HepG2 (cell line): Measurements from ENCODE around the gene JMJD6. TPM values are rescaled to one million over a fixed set of nuclear protein-coding genes. Genes with fewer than 3 reads are reported as not detected.
A peak's percentile ranks its signal among the peaks of the same experiment; 100 is the strongest.

Source experiments
- MTF2 ChIP-seq: sonication (generic); formaldehyde crosslinking; IDR thresholded peaks from 2 replicates; pipeline ENCODE4 v1.5.0; 2020; ENCODE audit warnings: missing genetic modification reagents, borderline replicate concordance
- NFIC ChIP-seq: IDR thresholded peaks from 2 replicates; pipeline ENCODE4 v1.6.1; 2012; ENCODE audit warnings: mild to moderate bottlenecking, low read length, inconsistent platforms
- SETDB1 ChIP-seq: sonication (generic); formaldehyde crosslinking; IDR thresholded peaks from 2 replicates; pipeline ENCODE4 v1.5.1; 2020; ENCODE audit warnings: missing genetic modification reagents, mild to moderate bottlenecking, borderline replicate concordance
- ZBTB21 ChIP-seq: sonication (generic); formaldehyde crosslinking; IDR thresholded peaks from 2 replicates; pipeline ENCODE4 v1.4.0; 2020; ENCODE audit warnings: missing genetic modification reagents
- ZNF382 ChIP-seq: sonication (generic); formaldehyde crosslinking; IDR thresholded peaks from 2 replicates; pipeline ENCODE4 v1.5.0; 2020; ENCODE audit warnings: missing genetic modification reagents, mild to moderate bottlenecking, borderline replicate concordance
- ZSCAN9 ChIP-seq: IDR thresholded peaks from 2 replicates; pipeline ENCODE4 v1.6.1; 2016; ENCODE audit warnings: borderline replicate concordance
- polyA plus RNA-seq, 8 experiments: library from polyadenylated mRNA; depleted of rRNA in 3 of 8; stranded (reverse) in 7 of 8; unstranded in 1 of 8; fragments of >200 nt; fragmentation: Illumina TruSeq in 4 of 8; extraction: Trizol in 4 of 8; gene quantifications; 2 replicates each; pipeline versions ENCODE4 v1.2.1 to v1.2.3, GENCODE V29; 2011 to 2016; ENCODE audit warnings: low read depth in 4 of 8, missing spikeins in 1 of 8, mixed read lengths in 1 of 8; ENCODE audit not compliant: insufficient read depth in 1 of 8
- total RNA-seq, 5 experiments: library from RNA; depleted of rRNA; stranded (reverse); fragments of >200 nt; fragmentation: Illumina TruSeq; extraction: Trizol; gene quantifications; 2 replicates each; pipeline ENCODE4 v1.2.3, GENCODE V29; 2016; ENCODE audit warnings: low read depth in 1 of 5
- TF ChIP-seq, protein P1 (sequence below): sonication (generic); formaldehyde crosslinking; IDR thresholded peaks from 2 replicates; pipeline ENCODE4 v1.4.0; 2020; ENCODE audit warnings: missing genetic modification reagents, mild to moderate bottlenecking, borderline replicate concordance
- TF ChIP-seq, protein P2 (sequence below): sonication (generic); formaldehyde crosslinking; IDR thresholded peaks from 2 replicates; pipeline ENCODE4 v1.8.0; 2022; ENCODE audit warnings: mild to moderate bottlenecking, missing genetic modification reagents
- TF ChIP-seq, protein P3 (sequence below): IDR thresholded peaks from 2 replicates; pipeline ENCODE4 v1.6.1; 2012; ENCODE audit warnings: low read depth, low read length, improper control_type of control experiment
- TF ChIP-seq, protein P4 (sequence below): sonication (generic); formaldehyde crosslinking; IDR thresholded peaks from 2 replicates; pipeline ENCODE4 v1.5.1; 2020; ENCODE audit warnings: mild to moderate bottlenecking, moderate library complexity, missing genetic modification reagents
- TF ChIP-seq, protein P5 (sequence below): sonication (generic); formaldehyde crosslinking; IDR thresholded peaks from 2 replicates; pipeline ENCODE4 v1.4.0; 2020; ENCODE audit warnings: missing genetic modification reagents, borderline replicate concordance

The JMJD6 gene
- total and polyA plus RNA-seq, 2 of the 13 experiments (the other 11 are each of a cell fraction or from before 2014, with no cell fraction given) = 33.6 to 41.0 TPM

DNA sequence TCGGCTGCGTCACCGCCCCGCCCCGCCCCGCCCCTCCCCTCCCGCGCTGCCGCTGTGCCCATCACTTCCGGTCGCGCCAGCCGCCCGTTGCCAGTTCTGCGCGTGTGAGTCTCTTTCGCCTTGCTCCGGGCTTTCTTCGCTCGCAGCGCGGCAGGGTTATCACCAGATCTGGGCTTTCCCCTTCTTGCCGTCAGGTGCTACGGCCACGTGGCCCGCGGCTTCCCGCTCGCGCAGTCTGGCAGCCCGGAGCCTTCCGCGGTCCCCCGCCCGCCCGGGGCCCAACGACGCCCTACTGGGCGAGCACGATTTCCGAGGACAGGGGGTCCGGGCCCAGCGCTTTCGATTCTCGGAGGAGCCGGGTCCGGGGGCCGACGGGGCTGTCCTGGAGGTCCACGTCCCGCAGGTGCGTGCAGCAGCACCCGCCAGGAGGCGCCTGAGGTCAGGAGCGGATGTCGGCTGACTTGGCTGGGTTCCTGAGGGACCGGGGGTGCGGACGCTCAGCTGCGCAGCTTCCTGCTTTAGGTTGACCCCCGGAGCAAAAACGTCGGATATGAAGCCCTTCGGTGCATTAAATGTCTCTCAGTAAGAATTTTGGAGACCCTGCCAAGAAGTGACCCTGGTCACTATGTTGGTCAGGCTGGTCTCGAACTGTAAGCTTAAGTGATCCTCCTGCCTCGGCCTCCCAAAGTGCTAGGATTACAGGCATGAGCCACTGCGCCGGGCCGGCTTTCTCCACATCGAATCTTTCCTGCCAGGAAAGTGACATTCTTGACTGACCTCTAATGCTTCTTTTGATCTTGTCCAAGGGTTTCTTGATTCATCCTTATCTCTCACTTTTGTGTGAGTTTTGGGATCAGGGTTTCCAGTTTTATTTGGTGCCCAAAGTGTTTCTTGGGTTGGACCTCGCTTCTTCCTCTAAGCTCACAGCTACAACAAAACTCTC lies 641 bp upstream of the JMJD6 start, which contains the start of gene METTL23 (continued):
- TF ChIP-seq, protein P1, sequence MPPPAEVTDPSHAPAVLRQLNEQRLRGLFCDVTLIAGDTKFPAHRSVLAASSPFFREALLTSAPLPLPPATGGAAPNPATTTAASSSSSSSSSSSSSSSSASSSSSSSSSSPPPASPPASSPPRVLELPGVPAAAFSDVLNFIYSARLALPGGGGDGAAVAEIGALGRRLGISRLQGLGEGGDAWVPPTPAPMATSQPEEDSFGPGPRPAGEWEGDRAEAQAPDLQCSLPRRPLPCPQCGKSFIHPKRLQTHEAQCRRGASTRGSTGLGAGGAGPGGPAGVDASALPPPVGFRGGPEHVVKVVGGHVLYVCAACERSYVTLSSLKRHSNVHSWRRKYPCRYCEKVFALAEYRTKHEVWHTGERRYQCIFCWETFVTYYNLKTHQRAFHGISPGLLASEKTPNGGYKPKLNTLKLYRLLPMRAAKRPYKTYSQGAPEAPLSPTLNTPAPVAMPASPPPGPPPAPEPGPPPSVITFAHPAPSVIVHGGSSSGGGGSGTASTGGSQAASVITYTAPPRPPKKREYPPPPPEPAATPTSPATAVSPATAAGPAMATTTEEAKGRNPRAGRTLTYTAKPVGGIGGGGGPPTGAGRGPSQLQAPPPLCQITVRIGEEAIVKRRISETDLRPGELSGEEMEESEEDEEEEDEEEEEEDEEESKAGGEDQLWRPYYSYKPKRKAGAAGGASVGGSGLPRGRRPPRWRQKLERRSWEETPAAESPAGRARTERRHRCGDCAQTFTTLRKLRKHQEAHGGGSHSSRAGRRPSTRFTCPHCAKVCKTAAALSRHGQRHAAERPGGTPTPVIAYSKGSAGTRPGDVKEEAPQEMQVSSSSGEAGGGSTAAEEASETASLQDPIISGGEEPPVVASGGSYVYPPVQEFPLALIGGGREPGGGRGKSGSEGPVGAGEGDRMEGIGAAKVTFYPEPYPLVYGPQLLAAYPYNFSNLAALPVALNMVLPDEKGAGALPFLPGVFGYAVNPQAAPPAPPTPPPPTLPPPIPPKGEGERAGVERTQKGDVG = peak; percentile 7; the same call in 1 of the 2 replicates
- TF ChIP-seq ZBTB21 = no peak; the same call in 1 of the 2 replicates
- TF ChIP-seq, protein P2, sequence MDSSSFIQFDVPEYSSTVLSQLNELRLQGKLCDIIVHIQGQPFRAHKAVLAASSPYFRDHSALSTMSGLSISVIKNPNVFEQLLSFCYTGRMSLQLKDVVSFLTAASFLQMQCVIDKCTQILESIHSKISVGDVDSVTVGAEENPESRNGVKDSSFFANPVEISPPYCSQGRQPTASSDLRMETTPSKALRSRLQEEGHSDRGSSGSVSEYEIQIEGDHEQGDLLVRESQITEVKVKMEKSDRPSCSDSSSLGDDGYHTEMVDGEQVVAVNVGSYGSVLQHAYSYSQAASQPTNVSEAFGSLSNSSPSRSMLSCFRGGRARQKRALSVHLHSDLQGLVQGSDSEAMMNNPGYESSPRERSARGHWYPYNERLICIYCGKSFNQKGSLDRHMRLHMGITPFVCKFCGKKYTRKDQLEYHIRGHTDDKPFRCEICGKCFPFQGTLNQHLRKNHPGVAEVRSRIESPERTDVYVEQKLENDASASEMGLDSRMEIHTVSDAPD = no peak
- TF ChIP-seq ZSCAN9 (CRISPR knock-in tag) = peak; percentile 57; the same call in 1 of the 2 replicates
- no peak for TF ChIP-seq SETDB1 (CRISPR knock-in tag)
- no peak for TF ChIP-seq ZNF382 (CRISPR knock-in tag)
- TF ChIP-seq, protein P3, sequence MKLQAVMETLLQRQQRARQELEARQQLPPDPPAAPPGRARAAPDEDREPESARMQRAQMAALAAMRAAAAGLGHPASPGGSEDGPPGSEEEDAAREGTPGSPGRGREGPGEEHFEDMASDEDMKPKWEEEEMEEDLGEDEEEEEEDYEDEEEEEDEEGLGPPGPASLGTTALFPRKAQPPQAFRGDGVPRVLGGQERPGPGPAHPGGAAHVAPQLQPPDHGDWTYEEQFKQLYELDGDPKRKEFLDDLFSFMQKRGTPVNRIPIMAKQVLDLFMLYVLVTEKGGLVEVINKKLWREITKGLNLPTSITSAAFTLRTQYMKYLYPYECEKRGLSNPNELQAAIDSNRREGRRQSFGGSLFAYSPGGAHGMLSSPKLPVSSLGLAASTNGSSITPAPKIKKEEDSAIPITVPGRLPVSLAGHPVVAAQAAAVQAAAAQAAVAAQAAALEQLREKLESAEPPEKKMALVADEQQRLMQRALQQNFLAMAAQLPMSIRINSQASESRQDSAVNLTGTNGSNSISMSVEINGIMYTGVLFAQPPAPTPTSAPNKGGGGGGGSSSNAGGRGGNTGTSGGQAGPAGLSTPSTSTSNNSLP = no peak
- no peak for TF ChIP-seq MTF2 (CRISPR knock-in tag)
- TF ChIP-seq, protein P4, sequence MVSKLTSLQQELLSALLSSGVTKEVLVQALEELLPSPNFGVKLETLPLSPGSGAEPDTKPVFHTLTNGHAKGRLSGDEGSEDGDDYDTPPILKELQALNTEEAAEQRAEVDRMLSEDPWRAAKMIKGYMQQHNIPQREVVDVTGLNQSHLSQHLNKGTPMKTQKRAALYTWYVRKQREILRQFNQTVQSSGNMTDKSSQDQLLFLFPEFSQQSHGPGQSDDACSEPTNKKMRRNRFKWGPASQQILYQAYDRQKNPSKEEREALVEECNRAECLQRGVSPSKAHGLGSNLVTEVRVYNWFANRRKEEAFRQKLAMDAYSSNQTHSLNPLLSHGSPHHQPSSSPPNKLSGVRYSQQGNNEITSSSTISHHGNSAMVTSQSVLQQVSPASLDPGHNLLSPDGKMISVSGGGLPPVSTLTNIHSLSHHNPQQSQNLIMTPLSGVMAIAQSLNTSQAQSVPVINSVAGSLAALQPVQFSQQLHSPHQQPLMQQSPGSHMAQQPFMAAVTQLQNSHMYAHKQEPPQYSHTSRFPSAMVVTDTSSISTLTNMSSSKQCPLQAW (CRISPR knock-in tag) = no peak; the same call in 1 of the 2 replicates
- no peak; the same call in 1 of the 2 replicates for TF ChIP-seq NFIC
- TF ChIP-seq, protein P5, sequence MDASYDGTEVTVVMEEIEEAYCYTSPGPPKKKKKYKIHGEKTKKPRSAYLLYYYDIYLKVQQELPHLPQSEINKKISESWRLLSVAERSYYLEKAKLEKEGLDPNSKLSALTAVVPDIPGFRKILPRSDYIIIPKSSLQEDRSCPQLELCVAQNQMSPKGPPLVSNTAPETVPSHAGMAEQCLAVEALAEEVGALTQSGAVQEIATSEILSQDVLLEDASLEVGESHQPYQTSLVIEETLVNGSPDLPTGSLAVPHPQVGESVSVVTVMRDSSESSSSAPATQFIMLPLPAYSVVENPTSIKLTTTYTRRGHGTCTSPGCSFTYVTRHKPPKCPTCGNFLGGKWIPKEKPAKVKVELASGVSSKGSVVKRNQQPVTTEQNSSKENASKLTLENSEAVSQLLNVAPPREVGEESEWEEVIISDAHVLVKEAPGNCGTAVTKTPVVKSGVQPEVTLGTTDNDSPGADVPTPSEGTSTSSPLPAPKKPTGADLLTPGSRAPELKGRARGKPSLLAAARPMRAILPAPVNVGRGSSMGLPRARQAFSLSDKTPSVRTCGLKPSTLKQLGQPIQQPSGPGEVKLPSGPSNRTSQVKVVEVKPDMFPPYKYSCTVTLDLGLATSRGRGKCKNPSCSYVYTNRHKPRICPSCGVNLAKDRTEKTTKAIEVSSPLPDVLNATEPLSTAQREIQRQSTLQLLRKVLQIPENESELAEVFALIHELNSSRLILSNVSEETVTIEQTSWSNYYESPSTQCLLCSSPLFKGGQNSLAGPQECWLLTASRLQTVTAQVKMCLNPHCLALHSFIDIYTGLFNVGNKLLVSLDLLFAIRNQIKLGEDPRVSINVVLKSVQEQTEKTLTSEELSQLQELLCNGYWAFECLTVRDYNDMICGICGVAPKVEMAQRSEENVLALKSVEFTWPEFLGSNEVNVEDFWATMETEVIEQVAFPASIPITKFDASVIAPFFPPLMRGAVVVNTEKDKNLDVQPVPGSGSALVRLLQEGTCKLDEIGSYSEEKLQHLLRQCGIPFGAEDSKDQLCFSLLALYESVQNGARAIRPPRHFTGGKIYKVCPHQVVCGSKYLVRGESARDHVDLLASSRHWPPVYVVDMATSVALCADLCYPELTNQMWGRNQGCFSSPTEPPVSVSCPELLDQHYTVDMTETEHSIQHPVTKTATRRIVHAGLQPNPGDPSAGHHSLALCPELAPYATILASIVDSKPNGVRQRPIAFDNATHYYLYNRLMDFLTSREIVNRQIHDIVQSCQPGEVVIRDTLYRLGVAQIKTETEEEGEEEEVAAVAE (CRISPR knock-in tag) = 0 out of 2 replicates have a peak, but pooled peaks have one; percentile 32
